Hematopoietic multipotent progenitor cell treated with erythropoietin and hydrocortisone succinate and interleukin-3 and kit ligand, for 6 days (in vitro differentiated cells): ENCODE measurements around the gene PKN1.
A peak's percentile ranks its signal among the peaks of the same experiment; 100 is the strongest.

Experiments used
- DNase-seq: peaks from one replicate; pipeline ENCODE4 v3.0.0-alpha.2; 2015

PKN1 gene

DNA sequence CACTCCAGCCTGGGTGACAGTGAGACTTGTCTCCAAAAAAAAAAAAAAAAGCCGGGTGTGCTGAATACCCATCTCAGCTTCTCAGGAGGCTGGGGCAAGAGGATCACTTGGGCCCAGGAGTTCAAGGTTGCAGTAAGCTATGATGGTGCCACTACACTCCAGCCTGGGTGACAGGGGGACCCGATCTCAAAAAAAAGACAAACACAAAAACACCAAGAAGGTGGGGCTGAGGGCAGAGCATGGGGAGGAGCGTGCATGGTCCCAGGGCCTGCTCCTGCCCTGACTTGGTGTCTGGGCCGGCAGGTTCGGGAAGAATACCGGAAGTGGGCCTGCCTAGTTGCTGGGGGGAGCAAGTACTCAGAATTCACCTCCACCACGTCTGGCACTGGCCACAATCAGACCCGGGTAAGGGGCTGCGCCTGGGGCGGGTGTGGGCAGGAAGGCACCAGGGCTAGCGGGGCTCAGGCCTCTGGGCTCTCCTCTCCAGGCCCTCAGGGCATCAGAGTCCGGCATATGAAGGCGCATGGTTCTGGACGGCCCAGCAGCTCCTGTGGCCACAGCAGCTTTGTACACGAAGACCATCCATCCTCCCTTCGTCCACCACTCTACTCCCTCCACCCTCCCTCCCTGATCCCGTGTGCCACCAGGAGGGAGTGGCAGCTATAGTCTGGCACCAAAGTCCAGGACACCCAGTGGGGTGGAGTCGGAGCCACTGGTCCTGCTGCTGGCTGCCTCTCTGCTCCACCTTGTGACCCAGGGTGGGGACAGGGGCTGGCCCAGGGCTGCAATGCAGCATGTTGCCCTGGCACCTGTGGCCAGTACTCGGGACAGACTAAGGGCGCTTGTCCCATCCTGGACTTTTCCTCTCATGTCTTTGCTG is 25.3 kb upstream of the PKN1 start:
- no peak for DNase-seq

DNA sequence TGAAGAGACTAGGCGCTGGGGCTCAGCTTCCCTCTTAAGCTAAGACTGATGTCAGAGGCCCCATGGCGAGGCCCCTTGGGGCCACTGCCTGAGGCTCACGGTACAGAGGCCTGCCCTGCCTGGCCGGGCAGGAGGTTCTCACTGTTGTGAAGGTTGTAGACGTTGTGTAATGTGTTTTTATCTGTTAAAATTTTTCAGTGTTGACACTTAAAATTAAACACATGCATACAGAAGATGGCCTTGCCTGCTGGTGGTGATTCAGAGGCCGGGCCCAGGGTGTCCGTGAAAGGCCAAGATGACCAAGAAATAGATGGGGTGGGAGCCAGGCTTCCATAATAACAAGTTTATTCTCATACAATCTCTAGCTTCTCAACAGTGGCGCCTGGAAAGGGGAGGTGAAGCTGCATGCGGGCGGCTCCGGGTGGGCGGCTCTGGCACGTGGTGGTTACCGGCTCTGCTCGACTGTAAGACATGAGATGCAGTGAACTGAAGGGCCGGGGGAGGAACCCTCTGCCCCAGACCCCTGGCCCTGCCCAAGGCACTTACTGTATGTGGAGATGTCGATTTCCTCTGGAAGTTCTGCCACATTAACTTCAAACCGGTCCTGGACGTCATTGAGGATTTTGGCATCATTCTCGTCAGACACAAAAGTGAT is 24.5 kb upstream of the PKN1 start:
- no peak for DNase-seq

- no peak for DNase-seq
These were observed 23.7 kb upstream of the PKN1 start for GRCh38 chr19:14409146-14410023.

DNA sequence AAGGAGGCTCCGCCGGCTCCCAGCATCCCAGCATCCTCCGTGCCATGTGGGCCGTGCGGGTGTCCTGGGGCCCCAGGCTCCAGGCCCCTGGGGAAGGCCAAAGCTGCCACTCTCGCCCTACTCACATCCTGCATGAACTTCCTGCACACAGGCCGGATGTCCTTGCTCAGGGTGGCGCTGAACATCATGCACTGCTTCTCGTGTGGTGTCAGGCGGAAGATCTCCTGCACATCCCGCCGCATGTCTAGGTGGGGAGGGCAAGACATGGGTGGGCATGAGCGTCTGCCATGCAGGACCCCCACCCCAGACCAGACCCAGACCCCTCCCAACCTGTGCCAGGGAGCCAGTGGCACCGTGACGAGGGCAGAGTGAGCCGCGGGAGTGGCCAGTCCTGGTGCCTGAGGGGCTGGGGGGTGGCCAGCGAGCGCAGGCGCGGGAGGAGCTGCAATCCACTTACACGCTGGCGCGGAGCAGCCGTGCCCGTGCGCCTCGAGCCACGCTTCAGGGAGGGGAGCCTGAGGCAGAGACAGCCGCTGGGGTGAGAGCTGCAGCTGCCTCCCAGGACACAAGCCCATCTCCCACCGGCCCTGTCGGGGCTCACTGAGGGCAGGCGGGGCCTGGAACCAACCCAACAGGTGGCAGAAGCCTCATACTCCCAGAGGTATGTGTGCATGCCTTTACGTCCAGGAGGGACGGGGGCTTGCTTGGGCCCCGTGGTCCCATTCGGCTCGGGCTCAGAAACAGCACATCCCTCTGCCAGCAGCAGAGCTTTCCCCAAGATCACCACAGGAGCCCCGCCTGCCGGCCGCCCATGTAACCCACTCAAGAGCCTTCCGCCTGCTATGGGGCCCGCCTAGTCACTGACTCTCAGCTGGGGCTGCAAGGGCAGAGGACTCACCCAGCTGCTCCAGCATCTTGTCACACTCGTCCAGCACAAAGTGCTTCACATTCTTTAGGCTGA is 22.7 kb upstream of the PKN1 start:
- DNase-seq = no peak

- DNase-seq = no peak
These were observed 21.8 kb upstream of the PKN1 start for GRCh38 chr19:14411161-14411937.

DNA sequence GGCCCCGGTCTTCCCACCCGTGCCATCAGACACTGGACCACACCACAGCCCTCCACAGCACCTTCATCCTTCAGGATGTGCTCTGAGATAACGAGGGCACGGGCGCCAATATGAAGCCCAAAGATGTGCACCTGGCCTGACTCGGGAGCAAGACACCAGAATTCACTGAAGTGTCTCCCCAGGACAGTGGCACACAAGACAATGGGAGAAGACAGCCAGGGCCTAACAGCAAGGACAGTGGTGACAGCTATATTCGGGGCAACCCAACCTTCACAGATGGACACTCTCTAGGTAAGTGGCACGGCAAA is 21.2 kb upstream of the PKN1 start:
- DNase-seq = no peak

GRCh38 chr19:14412324-14412995 is 20.6 kb upstream of the PKN1 start:
- no peak for DNase-seq

- DNase-seq = no peak
These were observed 20.0 kb upstream of the PKN1 start for GRCh38 chr19:14412996-14413692.

DNA sequence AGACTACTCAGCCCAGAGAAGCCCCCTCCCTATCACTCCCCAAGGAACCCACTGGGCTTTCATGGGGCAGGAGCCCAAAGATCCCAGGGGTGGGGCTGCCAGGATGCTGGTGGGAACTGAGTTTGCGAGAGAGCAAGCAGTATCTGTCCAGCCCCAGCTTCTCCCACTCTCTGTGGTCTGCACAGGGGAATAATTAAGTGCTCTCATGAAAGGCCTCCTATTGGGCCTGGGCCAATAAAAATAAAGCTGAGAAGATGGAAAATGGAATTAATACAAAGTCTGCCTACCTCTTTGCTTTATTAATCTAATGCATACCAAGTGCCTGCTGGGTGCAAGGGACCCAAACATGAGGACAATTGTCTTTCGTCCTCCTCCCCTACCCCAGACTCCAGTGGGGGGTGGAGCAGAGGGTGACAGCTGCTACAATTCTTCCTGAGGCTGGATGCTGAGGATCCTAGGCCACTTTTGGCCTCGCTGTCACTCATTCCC is 19.4 kb upstream of the PKN1 start:
- DNase-seq = no peak

GRCh38 chr19:14414926-14415690 is 18.0 kb upstream of the PKN1 start:
- no peak for DNase-seq

- no peak for DNase-seq
These were observed 16.3 kb upstream of the PKN1 start for GRCh38 chr19:14416817-14417231.

DNA sequence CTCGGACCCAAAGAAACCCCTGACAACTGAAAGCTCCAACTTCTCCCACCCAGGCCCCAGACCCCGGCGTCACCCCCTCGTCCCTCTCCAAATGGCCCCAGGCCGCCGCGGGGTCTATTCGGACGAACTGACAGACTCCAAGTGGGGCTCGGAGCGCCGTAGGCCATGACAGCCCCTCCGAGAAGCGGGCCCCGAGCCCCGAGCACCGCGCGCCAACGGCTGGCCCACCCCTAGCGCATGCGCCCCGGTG is 14.3 kb upstream of the PKN1 start:
- peak; percentile 89 for DNase-seq

- peak; percentile 100 for DNase-seq
These were observed 13.8 kb upstream of the PKN1 start, which contains the start of gene DDX39A for GRCh38 chr19:14419106-14419813. TSS of gene DDX39A (minus strand) at chr19:14419341. CDS start at chr19:14413220, 6,121 bp downstream.

DNA sequence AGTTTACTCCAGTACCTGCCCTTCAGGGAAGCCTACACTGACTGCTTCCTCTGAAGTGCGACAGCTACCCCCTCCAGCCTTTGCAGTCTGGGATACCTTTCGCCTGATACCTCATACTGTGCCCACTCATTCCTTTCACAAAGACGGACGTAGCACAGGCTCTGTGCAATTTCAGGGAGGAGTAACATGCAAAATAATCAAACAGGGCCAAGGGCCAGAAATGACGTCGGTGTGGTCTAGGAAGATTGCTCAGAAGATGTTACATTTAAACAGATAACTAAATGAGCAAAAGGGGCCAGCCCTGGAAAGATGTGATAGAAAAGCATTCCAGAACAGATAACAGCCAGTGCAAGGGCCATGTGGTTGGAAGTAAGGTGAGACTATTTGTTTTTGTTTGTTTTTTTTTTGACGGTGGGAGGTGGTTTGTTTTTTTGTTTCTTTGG is 7.4 kb upstream of the PKN1 start:
- DNase-seq = peak; percentile 80

- DNase-seq = no peak
These were observed 5.6 kb upstream of the PKN1 start for GRCh38 chr19:14427461-14427860.

DNA sequence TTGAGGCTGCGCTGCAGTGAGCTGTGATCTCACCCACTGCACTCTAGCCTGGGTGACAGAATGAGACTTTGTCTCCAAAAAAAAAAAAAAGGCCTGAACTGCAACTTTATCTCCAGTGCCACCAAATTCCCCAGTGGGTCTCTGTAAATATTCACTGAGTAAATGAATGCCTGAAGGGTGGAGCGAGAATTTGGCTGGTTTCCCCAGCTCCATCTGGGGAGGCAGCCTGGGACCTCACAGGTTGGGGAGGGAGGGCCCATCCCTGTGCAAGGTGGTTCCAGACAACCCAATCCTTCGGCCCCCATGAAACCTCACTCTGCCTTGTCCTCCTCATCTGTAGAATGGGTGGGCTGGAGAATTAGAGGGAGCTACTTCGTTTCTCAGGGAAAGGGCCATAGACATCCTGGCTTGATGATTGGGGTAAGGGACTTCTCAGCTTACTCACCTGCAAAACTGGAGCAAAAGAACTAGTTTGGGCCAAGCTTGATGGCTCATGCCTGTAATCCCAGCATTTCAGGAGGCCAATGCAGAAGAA is 4.2 kb upstream of the PKN1 start:
- DNase-seq = no peak

DNA sequence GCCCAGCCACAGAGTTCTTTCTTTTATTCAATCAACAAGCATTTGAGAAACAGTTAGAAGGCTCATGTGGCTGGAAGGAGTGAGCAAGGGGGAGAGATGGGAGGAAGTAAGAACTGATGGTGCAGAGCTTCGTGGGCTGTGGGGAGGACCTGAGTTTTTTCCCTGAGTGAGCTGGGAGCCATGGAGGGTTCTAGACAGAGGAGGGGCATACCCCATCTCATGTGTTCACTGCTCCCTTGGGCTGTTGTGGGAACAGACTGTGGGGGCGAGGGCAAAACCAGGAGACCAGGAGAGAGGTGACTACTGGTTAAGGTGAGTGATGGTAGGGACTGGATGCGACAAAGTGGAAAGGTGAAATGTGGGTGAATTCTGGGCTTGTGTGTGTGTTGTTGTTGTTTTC is 2.4 kb upstream of the PKN1 start:
- DNase-seq = no peak
